H9 (cell line): ENCODE measurements around the gene SIGLEC1. TPM values are rescaled to one million over a fixed set of nuclear protein-coding genes. Genes with fewer than 3 reads are reported as not detected.
A peak's percentile ranks its signal among the peaks of the same experiment; 100 is the strongest.

ENCODE experiments used
- DNase-seq: peaks from one replicate; pipeline ENCODE4 v3.0.0-alpha.2; 2017
- H2AFZ ChIP-seq: one replicate; pipeline ENCODE4 v1.6.1; 2013; ENCODE audit warnings: mild to moderate bottlenecking, low read length, control low read depth, moderate library complexity
- H2AK5ac ChIP-seq: 2 replicates; pipeline ENCODE4 v1.6.1; 2013; ENCODE audit warnings: low read length, control low read depth, mixed read lengths; ENCODE audit not compliant: insufficient read length
- H2BK120ac ChIP-seq: one replicate; pipeline ENCODE4 v1.6.1; 2013; ENCODE audit warnings: low read depth, mild to moderate bottlenecking, low read length, control low read depth, inconsistent platforms; ENCODE audit not compliant: poor library complexity, severe bottlenecking
- H2BK12ac ChIP-seq: 2 replicates; pipeline ENCODE4 v1.6.1; 2013; ENCODE audit warnings: low read length, control low read depth, mixed read lengths, low read depth; ENCODE audit not compliant: insufficient read length
- H2BK15ac ChIP-seq: 2 replicates; pipeline ENCODE4 v1.6.1; 2013; ENCODE audit warnings: low read depth, low read length, control low read depth
- H2BK20ac ChIP-seq: one replicate; pipeline ENCODE4 v1.6.1; 2013; ENCODE audit warnings: low read depth, mild to moderate bottlenecking, low read length, control low read depth, inconsistent platforms; ENCODE audit not compliant: poor library complexity, severe bottlenecking
- H2BK5ac ChIP-seq: 2 replicates; pipeline ENCODE4 v1.6.1; 2013; ENCODE audit warnings: low read length, control low read depth, mixed read lengths; ENCODE audit not compliant: insufficient read length
- H3K14ac ChIP-seq: 2 replicates; pipeline ENCODE4 v1.6.1; 2013; ENCODE audit warnings: low read length, control low read depth; ENCODE audit not compliant: insufficient read depth
- H3K18ac ChIP-seq: 2 replicates; pipeline ENCODE4 v1.6.1; 2013; ENCODE audit warnings: low read depth, mild to moderate bottlenecking, mixed read lengths, low read length, control low read depth; ENCODE audit not compliant: insufficient read length
- H3K23ac ChIP-seq: 2 replicates; pipeline ENCODE4 v1.6.1; 2013; ENCODE audit warnings: low read length, control low read depth, mixed read lengths, low read depth; ENCODE audit not compliant: insufficient read length
- H3K23me2 ChIP-seq: 2 replicates; pipeline ENCODE4 v1.6.1; 2013; ENCODE audit warnings: low read depth, mild to moderate bottlenecking, mixed read lengths, low read length, control low read depth; ENCODE audit not compliant: insufficient read length, poor library complexity, severe bottlenecking
- H3K27ac ChIP-seq: 2 replicates; pipeline ENCODE4 v1.5.1; 2013; ENCODE audit warnings: low read length, control low read depth, mixed read lengths, low read depth; ENCODE audit not compliant: insufficient read length
- H3K27me3 ChIP-seq: 2 replicates; pipeline ENCODE4 v1.6.1; 2013; ENCODE audit warnings: low read length, control low read depth, inconsistent platforms; ENCODE audit not compliant: insufficient read depth
- H3K4ac ChIP-seq: 2 replicates; pipeline ENCODE4 v1.6.1; 2013; ENCODE audit warnings: low read depth, mild to moderate bottlenecking, control low read depth, inconsistent platforms, low read length, moderate library complexity
- H3K4me1 ChIP-seq: 2 replicates; pipeline ENCODE4 v1.6.1; 2013; ENCODE audit warnings: low read length, control low read depth, inconsistent platforms; ENCODE audit not compliant: insufficient read depth
- H3K4me2 ChIP-seq: 2 replicates; pipeline ENCODE4 v1.6.1; 2013; ENCODE audit warnings: low read length, control low read depth, mixed read lengths; ENCODE audit not compliant: insufficient read length, insufficient read depth
- H3K56ac ChIP-seq: 2 replicates; pipeline ENCODE4 v1.6.1; 2013; ENCODE audit warnings: low read depth, mild to moderate bottlenecking, mixed read lengths, low read length, control low read depth; ENCODE audit not compliant: insufficient read length
- H3K79me1 ChIP-seq: 2 replicates; pipeline ENCODE4 v1.6.1; 2013; ENCODE audit warnings: low read depth, mild to moderate bottlenecking, moderate library complexity, low read length, control low read depth, inconsistent platforms; ENCODE audit not compliant: insufficient read depth, poor library complexity, severe bottlenecking
- H3K79me2 ChIP-seq: 2 replicates; pipeline ENCODE4 v1.6.1; 2013; ENCODE audit warnings: low read length, control low read depth, inconsistent platforms; ENCODE audit not compliant: insufficient read depth
- H3K9ac ChIP-seq: 2 replicates; pipeline ENCODE4 v1.6.1; 2013; ENCODE audit warnings: low read length, control low read depth, mixed read lengths; ENCODE audit not compliant: insufficient read length; ENCODE audit errors: extremely low read depth
- H3K9me3 ChIP-seq: one replicate; pipeline ENCODE4 v1.6.1; 2013; ENCODE audit warnings: low read depth, low read length, inconsistent platforms; ENCODE audit not compliant: control insufficient read depth
- H3T11ph ChIP-seq: one replicate; pipeline ENCODE4 v1.6.1; 2013; ENCODE audit warnings: mild to moderate bottlenecking, low read length, control low read depth, inconsistent platforms
- H4K20me1 ChIP-seq: one replicate; pipeline ENCODE4 v1.6.1; 2013; ENCODE audit not compliant: control insufficient read depth, insufficient read length, insufficient read depth
- H4K5ac ChIP-seq: 2 replicates; pipeline ENCODE4 v1.6.1; 2013; ENCODE audit warnings: low read depth, mild to moderate bottlenecking, mixed read lengths, low read length, control low read depth; ENCODE audit not compliant: insufficient read length
- H4K8ac ChIP-seq: replicated peaks from 2 replicates; pipeline ENCODE4 v1.6.1; 2013; ENCODE audit warnings: low read length, control low read depth, mixed read lengths, low read depth; ENCODE audit not compliant: insufficient read length
- H4K91ac ChIP-seq: 2 replicates; pipeline ENCODE4 v1.6.1; 2013; ENCODE audit warnings: low read depth, mild to moderate bottlenecking, moderate library complexity, mixed read lengths, low read length, control low read depth; ENCODE audit not compliant: insufficient read length
- H3K27ac Mint-ChIP-seq, 3 experiments: 2 replicates in 2 of 3; 3 replicates in 1 of 3; pipeline ENCODE4 v1.8.0; 2020 to 2021; ENCODE audit warnings: mixed read lengths in 3 of 3, mild to moderate bottlenecking in 1 of 3, moderate library complexity in 1 of 3
- H3K27me3 Mint-ChIP-seq: 2 replicates; pipeline ENCODE4 v1.8.0; 2021; ENCODE audit warnings: low read depth, mild to moderate bottlenecking, moderate library complexity, mixed read lengths
- H3K36me3 Mint-ChIP-seq, 3 experiments: 2 replicates in 2 of 3; 3 replicates in 1 of 3; pipeline ENCODE4 v1.8.0; 2020 to 2021; ENCODE audit warnings: low read depth in 3 of 3, mixed read lengths in 3 of 3; ENCODE audit not compliant: insufficient read depth in 1 of 3
- H3K4me1 Mint-ChIP-seq, 2 experiments: 2 replicates each; pipeline ENCODE4 v1.8.0; 2020; ENCODE audit warnings: mixed read lengths in 2 of 2
- H3K4me3 Mint-ChIP-seq, 2 experiments: 2 replicates in 1 of 2; 3 replicates in 1 of 2; pipeline ENCODE4 v1.8.0; 2020 to 2021; ENCODE audit warnings: mild to moderate bottlenecking in 2 of 2, mixed read lengths in 2 of 2, moderate library complexity in 1 of 2
- H3K9me3 Mint-ChIP-seq, 2 experiments: 2 replicates in 1 of 2; 3 replicates in 1 of 2; pipeline ENCODE4 v1.8.0; 2020; ENCODE audit warnings: mild to moderate bottlenecking in 2 of 2, mixed read lengths in 2 of 2, moderate library complexity in 1 of 2
- CTCF ChIP-seq: fragments of 200-600 bp; sonication (generic); conservative IDR thresholded peaks from 3 replicates; pipeline ENCODE4 v1.8.0; 2021; ENCODE audit warnings: antibody characterized with exemption, mild to moderate bottlenecking
- WGBS: extraction: QIAGEN DNeasy Blood & Tissue Kit; methylation state at CpG from one replicate; pipeline ENCODE4 v1.1.7; 2013; ENCODE audit warnings: missing lambda C conversion rate, low lambda C conversion rate, mixed read lengths; ENCODE audit not compliant: insufficient read length; ENCODE audit errors: extremely low coverage; 5-methylcytosine and 5-hydroxymethylcytosine counted together
- total RNA-seq: library from RNA; stranded (reverse); gene quantifications from 2 replicates; pipeline ENCODE4 v1.2.1, GENCODE V29; 2021

Gene SIGLEC1
- total RNA-seq, 1 experiment from 2014 or later, result not detected

DNA sequence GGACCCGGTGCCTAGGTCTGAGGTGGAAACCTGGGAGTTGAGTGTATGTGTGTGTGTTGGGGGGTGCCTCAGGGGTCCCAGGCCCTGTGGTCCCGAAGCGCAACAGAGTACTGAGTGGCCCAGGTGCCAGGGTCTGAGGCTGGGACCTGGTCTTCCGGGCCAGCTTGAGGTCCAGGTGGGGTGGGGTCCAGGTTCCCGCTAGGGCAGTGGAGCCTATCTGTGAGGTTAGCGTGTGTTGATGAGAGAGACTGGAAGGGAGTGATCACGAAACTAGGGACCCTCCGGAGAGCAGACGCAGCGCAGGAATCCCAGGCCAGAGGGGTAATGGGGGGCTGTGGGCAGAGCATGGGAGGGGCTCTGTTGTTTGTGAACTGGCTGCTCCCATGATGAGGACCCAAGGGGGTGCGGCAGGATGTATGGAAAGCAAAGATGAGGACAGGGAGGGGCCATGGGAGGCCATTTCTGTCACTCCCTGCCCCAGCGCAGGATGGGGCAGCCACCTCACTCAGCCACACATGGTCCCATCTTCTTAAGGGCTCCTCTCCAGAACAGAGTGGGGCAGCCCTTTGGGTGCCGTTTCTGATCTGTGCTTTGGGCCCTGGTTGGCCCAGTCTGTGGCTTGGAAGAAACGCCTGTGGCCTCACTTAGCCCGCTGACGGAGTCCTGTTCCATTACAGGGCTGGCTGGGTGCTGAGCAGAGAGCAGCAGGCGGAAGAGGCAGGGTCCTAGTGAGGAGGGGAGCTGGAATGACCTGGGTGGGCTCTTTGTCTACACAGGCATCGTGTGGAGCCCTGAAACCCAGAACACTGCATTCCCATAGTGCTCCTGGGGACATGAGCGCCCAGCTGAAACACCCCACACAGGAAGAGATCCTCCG lies 21.0 kb upstream of the SIGLEC1 start:
- no peak overlapping the region for H2AK5ac ChIP-seq
- H3K79me2 ChIP-seq, result no peaks in the 10 kb centered on the region

More for the DNA sequence above, 21.0 kb upstream of the SIGLEC1 start:
- Histone ChIP-seq H3T11ph (no peak overlapping the region), H3K27me3 (no peaks in the 10 kb centered on the region; the same call in 1 of the 2 replicates), H2BK15ac (no peak overlapping the region), H4K8ac (no peak overlapping the region), H3K4me1 (no peaks in the 10 kb centered on the region), H3K9me3 (no peaks in the 10 kb centered on the region), H2AFZ (no peak overlapping the region), H2BK120ac (no peak overlapping the region), H2BK12ac (no peak overlapping the region), H3K27ac (no peak overlapping the region), H3K79me1 (no peaks in the 10 kb centered on the region), H4K5ac (no peak overlapping the region), H3K23me2 (no peaks in the 10 kb centered on the region), H3K9ac (no peak overlapping the region), H3K56ac (no peak overlapping the region), H2BK20ac (no peak overlapping the region), H3K18ac (no peak overlapping the region), H4K20me1 (no peaks in the 10 kb centered on the region), H3K23ac (no peak overlapping the region), H3K4ac (no peak overlapping the region), H3K4me2 (peak overlapping the region; percentile 15), H3K14ac (no peak overlapping the region), H2BK5ac (no peak overlapping the region), H4K91ac (no peak overlapping the region)
- WGBS, result no CpG with 5 or more reads among the region's 20 CpGs
- Mint-ChIP-seq H3K4me3 (peak overlapping the region; percentile 35 to 72; a peak in 4 of 5 replicates), H3K9me3 (no peaks in the 10 kb centered on the region), H3K27ac (peak overlapping the region in 1 of 3 experiments; percentile 7; a peak in 1 of 7 replicates), H3K27me3 (peaks cover 51% of the 10 kb centered on the region), H3K4me1 (peaks cover 5 to 22% of the 10 kb centered on the region in 2 experiments), H3K36me3 (no peaks in the 10 kb centered on the region)
- no peak for DNase-seq
- no peak for TF ChIP-seq CTCF
